H7 (cell line): ENCODE measurements around the gene MGAT4A. TPM values are rescaled to one million over a fixed set of nuclear protein-coding genes. Genes with fewer than 3 reads are reported as not detected.
"Not testable (repeated sequence)": the region's sequence is repeated elsewhere in the genome, so short reads cannot be mapped to it uniquely, and the experiment has no call there.

Source experiments
- DNase-seq: peaks from one replicate; pipeline ENCODE4 v3.0.0; 2012
- H3K27me3 ChIP-seq: 2 replicates; pipeline ENCODE4 v1.6.0; 2011; ENCODE audit warnings: mild to moderate bottlenecking, low read length; ENCODE audit not compliant: control insufficient read depth, insufficient read depth
- H3K36me3 ChIP-seq: replicated peaks from 2 replicates; pipeline ENCODE4 v1.5.1; 2011; ENCODE audit warnings: low read length; ENCODE audit not compliant: control insufficient read depth, insufficient read depth
- H3K4me3 ChIP-seq: 2 replicates; pipeline ENCODE4 v1.5.1; 2011; ENCODE audit warnings: low read depth, mild to moderate bottlenecking, control low read depth, low read length, moderate library complexity; ENCODE audit not compliant: insufficient read depth
- total RNA-seq: library from RNA; depleted of rRNA; stranded (reverse); fragments of >200 nt; shearing (Covaris generic); gene quantifications from 2 replicates; pipeline ENCODE4 v1.2.3, GENCODE V29; 2014

Gene MGAT4A
- total RNA-seq, 1 experiment from 2014 or later: 2.1 TPM

GRCh38 chr2:98692090-98693054 is 38.6 kb downstream of the MGAT4A start:
- Histone ChIP-seq H3K36me3 (no peaks in the 10 kb centered on the region), H3K27me3 (no peaks in the 10 kb centered on the region), H3K4me3 (no peak overlapping the region)
- no peak for DNase-seq

- H3K36me3 ChIP-seq: no peaks in the 10 kb centered on the region
- H3K27me3 ChIP-seq: no peaks in the 10 kb centered on the region
Measured at GRCh38 chr2:98691303-98691702, 39.6 kb downstream of the MGAT4A start.

GRCh38 chr2:98685930-98686887 is 44.7 kb downstream of the MGAT4A start:
- DNase-seq: no peak
- no peak overlapping the region for H3K4me3 ChIP-seq
- H3K27me3 ChIP-seq: no peaks in the 10 kb centered on the region
- no peaks in the 10 kb centered on the region for H3K36me3 ChIP-seq

More at GRCh38 chr2:98691303-98691702, 39.6 kb downstream of the MGAT4A start:
- DNase-seq: no peak
- H3K4me3 ChIP-seq: no peak overlapping the region

GRCh38 chr2:98683728-98684127 is 47.2 kb downstream of the MGAT4A start:
- H3K4me3 ChIP-seq: no peak overlapping the region
- H3K36me3 ChIP-seq: no peaks in the 10 kb centered on the region
- H3K27me3 ChIP-seq: no peaks in the 10 kb centered on the region
- no peak for DNase-seq

GRCh38 chr2:98676742-98677141 is 54.2 kb downstream of the MGAT4A start:
- no peaks in the 10 kb centered on the region for H3K27me3 ChIP-seq
- no peak overlapping the region for H3K4me3 ChIP-seq
- no peak for DNase-seq
- no peaks in the 10 kb centered on the region for H3K36me3 ChIP-seq

- Histone ChIP-seq H3K27me3 (no peaks in the 10 kb centered on the region), H3K36me3 (no peaks in the 10 kb centered on the region), H3K4me3 (no peak overlapping the region)
- no peak for DNase-seq
Measured at GRCh38 chr2:98674233-98674964, 56.5 kb downstream of the MGAT4A start.

GRCh38 chr2:98669675-98670074 is 61.3 kb downstream of the MGAT4A start:
- no peak for DNase-seq
- Histone ChIP-seq H3K4me3 (no peak overlapping the region), H3K36me3 (no peaks in the 10 kb centered on the region), H3K27me3 (no peaks in the 10 kb centered on the region)

- H3K4me3 ChIP-seq: no peak overlapping the region
- H3K36me3 ChIP-seq: no peaks in the 10 kb centered on the region
- H3K27me3 ChIP-seq: no peaks in the 10 kb centered on the region
- DNase-seq: no peak
Measured at GRCh38 chr2:98665677-98666076, 65.3 kb downstream of the MGAT4A start.

GRCh38 chr2:98664323-98664722 is 66.6 kb downstream of the MGAT4A start:
- H3K4me3 ChIP-seq: no peak overlapping the region
- H3K36me3 ChIP-seq: no peaks in the 10 kb centered on the region
- no peaks in the 10 kb centered on the region for H3K27me3 ChIP-seq
- DNase-seq: no peak

- no peak for DNase-seq
- Histone ChIP-seq H3K4me3 (no peak overlapping the region), H3K36me3 (no peaks in the 10 kb centered on the region), H3K27me3 (no peaks in the 10 kb centered on the region)
Measured at GRCh38 chr2:98663511-98664090, 67.3 kb downstream of the MGAT4A start.

GRCh38 chr2:98659491-98659840 is 71.5 kb downstream of the MGAT4A start:
- H3K36me3 ChIP-seq, H3K4me3 ChIP-seq, H3K27me3 ChIP-seq, DNase-seq: not testable (repeated sequence)

- no peak overlapping the region for H3K4me3 ChIP-seq
- H3K27me3 ChIP-seq: no peaks in the 10 kb centered on the region
- no peaks in the 10 kb centered on the region for H3K36me3 ChIP-seq
- no peak for DNase-seq
Measured at GRCh38 chr2:98658816-98659490, 72.0 kb downstream of the MGAT4A start.

GRCh38 chr2:98656800-98657199 is 74.1 kb downstream of the MGAT4A start:
- Histone ChIP-seq H3K27me3 (no peaks in the 10 kb centered on the region), H3K36me3 (no peaks in the 10 kb centered on the region), H3K4me3 (no peak overlapping the region)
- DNase-seq: no peak
